GM19025 (cell line): ENCODE results near the gene CCDC107.

Experiments used
- ATAC-seq: cut with Tn5 transposase; IDR thresholded peaks from one replicate; pipeline ENCODE4 v1.9.1; 2021; ENCODE audit warnings: mild to moderate bottlenecking, low read depth, moderate library complexity; ENCODE audit not compliant: unreplicated experiment

CCDC107 gene

GRCh38 chr9:35700031-35700430 is 41.9 kb downstream of the CCDC107 start:
- ATAC-seq, result no peak

- no peak for ATAC-seq
These were observed 42.9 kb downstream of the CCDC107 start for GRCh38 chr9:35700942-35701341.

DNA sequence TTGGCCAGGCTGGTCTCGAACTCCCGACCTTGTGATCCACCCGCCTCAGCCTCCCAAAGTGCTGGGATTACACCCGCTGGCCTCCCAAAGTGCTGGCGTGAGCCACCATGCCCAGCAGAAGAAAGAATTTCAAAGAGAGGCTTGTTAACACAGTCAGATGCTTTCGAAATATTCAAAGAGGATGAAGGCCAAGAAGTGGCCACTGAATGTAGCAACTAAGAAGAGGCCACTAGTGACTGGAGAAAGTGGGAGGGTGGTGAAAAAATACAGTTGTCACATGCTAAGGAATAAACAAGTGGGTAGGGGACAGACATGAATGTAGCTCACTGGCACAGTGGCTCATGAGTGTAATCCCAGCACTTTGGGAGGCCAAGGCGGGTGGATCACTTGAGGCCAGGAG is 44.6 kb downstream of the CCDC107 start:
- ATAC-seq, result no peak

DNA sequence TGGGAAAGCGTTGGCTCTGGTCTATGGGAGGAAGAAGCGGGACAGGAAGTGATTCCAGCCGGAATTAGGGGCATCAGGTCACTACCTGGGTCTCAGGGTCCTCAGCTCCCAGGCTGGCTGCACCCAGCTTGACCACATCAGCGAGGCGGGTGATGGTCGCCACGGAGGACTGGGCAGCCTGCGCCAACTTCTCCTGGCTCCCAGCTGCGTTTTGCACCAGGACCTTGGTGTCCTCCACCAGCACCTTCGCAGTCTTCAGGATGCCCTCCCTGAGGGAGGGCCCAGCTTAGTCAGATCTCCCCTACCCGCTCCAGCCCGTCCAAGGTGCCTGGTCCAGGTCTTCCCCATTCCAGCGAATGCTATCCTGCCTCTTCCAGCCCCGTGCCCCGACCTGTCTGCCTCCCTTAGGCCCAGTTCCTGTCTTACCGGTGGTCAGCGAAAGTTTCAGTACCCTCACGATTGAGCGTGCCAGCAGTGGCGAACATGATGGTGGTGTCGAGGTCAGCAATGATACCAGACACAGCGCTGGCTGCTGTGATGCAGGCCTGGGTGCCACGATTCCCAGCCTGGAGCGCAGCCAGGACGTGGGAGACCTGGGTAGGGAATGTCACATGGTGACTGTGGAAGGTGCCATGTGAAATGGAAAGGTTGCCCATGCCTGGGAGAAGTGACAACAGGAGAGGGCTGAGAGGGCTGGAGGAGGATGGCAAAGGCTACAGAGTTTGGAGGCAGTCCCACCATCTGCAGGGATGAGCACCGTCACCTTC is 46.0 kb downstream of the CCDC107 start:
- no peak for ATAC-seq

DNA sequence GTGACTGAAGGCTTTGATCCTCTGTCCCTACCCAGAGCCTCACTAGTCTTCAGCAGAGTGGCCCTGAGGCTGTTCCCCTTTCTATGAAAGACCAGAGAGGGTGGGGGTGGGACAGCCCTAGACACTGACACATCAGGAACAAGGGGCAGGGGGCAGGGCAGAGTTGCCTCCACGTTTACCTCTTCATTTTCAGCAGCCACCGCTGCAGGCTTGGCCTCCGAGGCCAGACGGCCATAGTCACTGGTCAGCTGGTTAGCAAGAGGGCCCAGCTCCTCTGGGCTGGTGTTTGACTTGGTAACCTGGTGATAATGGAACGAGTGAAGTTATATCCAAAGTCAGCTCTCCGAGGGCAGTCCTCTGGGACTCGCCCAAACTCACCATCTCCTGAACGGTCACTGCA is 47.3 kb downstream of the CCDC107 start:
- no peak for ATAC-seq

DNA sequence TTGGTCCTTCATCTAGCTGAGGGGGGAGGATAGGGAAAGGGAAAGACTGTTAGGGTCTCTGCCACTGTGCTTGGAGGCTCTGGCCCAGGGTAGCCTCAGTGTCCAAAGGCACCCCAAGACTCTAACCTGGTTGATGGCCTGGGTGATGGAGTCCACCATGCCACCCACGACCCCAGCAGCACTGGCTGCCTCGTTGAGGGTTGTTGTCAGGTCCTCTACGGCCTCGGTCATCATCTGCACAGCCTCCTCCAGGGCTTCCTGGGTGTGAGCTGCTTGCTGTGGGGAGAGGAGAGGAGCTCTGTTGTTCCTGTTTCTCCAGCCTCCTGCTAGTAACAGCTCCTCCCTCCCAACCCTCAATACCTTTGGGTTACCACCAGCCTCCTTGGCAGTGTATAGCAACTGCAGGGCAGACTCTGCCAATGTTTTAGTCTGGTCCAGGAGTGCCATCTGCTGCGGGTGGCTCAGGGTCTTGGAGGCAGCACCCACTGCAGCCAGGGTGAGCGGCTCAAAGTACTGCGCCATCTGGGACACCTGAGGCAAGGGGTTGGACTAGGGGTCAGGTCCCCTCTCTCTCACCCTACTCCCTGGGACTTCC is 47.8 kb downstream of the CCDC107 start:
- ATAC-seq, result no peak

DNA sequence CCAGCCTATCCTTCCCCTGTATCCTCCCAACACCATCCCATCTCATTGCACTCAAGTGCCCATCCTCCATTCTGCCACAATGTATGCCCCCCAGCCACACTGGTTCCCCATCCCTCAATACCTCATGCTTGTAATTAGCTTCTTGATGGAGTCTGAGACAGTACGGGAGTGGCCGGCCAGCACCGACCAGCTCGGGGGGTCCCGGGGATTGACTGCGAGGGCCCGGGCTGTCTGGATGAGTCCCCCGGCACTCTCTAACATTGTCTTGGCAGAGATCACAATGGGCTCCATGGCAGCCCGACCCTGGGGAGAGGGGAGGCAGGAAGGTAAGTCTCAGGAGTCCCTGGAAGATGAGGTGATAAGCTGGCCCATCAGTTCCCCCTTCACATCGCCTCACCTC is 48.9 kb downstream of the CCDC107 start:
- no peak for ATAC-seq

- ATAC-seq, result no peak
These were observed 50.1 kb downstream of the CCDC107 start for GRCh38 chr9:35708146-35708545.

GRCh38 chr9:35710818-35711500 is 52.9 kb downstream of the CCDC107 start:
- ATAC-seq, result no peak
